SK-N-SH treated with all-trans-retinoic acid at 6 μM for 48 hours (cell line): ENCODE data around the gene IGSF9.

ENCODE experiments used
- CSDC2 ChIP-seq: fragments of 250-450 bp; sonication (Bioruptor Pico); IDR thresholded peaks from 2 replicates; pipeline ENCODE4 v1.5.0; 2020; ENCODE audit warnings: mild to moderate bottlenecking, moderate library complexity
- GLIS3 ChIP-seq: fragments of 250-450 bp; sonication (Bioruptor Pico); IDR thresholded peaks from 2 replicates; pipeline ENCODE4 v1.5.0; 2020; ENCODE audit warnings: mild to moderate bottlenecking, moderate library complexity
- PPARA ChIP-seq: fragments of 250-450 bp; sonication (Bioruptor Pico); IDR thresholded peaks from 2 replicates; pipeline ENCODE4 v1.5.0; 2020; ENCODE audit warnings: mild to moderate bottlenecking, borderline replicate concordance
- RARB ChIP-seq: fragments of 250-450 bp; sonication (Bioruptor Pico); IDR thresholded peaks from 2 replicates; pipeline ENCODE4 v1.8.0; 2021; ENCODE audit warnings: mild to moderate bottlenecking, moderate library complexity
- ZC3H10 ChIP-seq: fragments of 250-450 bp; sonication (Bioruptor Pico); IDR thresholded peaks from 2 replicates; pipeline ENCODE4 v1.5.1; 2021; ENCODE audit warnings: mild to moderate bottlenecking, moderate library complexity
- ZFP3 ChIP-seq: fragments of 250-450 bp; sonication (Bioruptor Pico); IDR thresholded peaks from 2 replicates; pipeline ENCODE4 v1.5.0; 2020; ENCODE audit warnings: mild to moderate bottlenecking, moderate library complexity
- ZNF70 ChIP-seq: fragments of 450-650 bp; formaldehyde crosslinking; IDR thresholded peaks from 2 replicates; pipeline ENCODE4 v1.5.0; 2020; ENCODE audit warnings: mild to moderate bottlenecking, moderate library complexity
- TF ChIP-seq, protein P1 (sequence below): fragments of 250-450 bp; sonication (Bioruptor Pico); IDR thresholded peaks from 2 replicates; pipeline ENCODE4 v1.8.0; 2020; ENCODE audit warnings: mild to moderate bottlenecking, moderate library complexity, borderline replicate concordance
- TF ChIP-seq, protein P2 (sequence below): fragments of 250-450 bp; sonication (Bioruptor Pico); IDR thresholded peaks from 2 replicates; pipeline ENCODE4 v1.5.1; 2020; ENCODE audit warnings: low read depth, mild to moderate bottlenecking, moderate library complexity

DNA sequence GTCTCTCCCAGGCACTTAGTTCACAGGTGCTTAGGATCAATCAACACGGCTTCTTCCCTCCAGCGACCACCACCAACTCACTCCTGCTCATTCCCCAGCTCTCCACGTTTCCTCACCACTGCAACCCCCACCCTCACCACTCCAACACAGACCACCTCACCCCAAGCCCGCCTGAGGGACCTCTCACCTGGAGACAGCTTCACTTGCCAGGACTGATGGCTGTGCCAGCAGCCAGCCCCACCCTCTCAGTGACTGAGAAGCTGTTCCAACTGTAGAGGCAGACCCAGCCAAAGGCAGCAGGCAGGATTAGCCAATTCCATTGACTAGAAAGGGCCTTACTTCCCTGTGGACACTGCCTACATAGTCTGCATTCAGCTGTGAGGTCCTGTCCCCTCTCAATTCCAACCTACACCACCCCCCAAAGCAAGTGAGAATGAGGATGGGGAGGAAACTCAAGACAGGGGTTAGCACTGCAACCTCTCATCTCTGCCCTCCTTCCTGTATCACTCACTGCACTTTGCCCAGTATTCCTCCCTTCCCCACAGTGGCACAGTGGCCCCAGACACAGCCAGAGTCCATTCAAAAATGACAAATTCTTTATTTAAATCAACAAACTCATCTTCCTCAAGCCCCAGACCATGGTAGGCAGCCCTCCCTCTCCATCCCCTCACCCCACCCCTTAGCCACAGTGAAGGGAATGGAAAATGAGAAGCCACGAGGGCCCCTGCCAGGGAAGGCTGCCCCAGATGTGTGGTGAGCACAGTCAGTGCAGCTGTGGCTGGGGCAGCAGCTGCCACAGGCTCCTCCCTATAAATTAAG is 27.7 kb downstream of the IGSF9 start:
- TF ChIP-seq ZFP3 (CRISPR knock-in tag) (no peak), GLIS3 (CRISPR knock-in tag) (no peak), CSDC2 (no peak), ZC3H10 (CRISPR knock-in tag) (no peak), RARB (CRISPR knock-in tag) (no peak), PPARA (CRISPR knock-in tag) (no peak), ZNF70 (CRISPR knock-in tag) (no peak)
- TF ChIP-seq, protein P1, sequence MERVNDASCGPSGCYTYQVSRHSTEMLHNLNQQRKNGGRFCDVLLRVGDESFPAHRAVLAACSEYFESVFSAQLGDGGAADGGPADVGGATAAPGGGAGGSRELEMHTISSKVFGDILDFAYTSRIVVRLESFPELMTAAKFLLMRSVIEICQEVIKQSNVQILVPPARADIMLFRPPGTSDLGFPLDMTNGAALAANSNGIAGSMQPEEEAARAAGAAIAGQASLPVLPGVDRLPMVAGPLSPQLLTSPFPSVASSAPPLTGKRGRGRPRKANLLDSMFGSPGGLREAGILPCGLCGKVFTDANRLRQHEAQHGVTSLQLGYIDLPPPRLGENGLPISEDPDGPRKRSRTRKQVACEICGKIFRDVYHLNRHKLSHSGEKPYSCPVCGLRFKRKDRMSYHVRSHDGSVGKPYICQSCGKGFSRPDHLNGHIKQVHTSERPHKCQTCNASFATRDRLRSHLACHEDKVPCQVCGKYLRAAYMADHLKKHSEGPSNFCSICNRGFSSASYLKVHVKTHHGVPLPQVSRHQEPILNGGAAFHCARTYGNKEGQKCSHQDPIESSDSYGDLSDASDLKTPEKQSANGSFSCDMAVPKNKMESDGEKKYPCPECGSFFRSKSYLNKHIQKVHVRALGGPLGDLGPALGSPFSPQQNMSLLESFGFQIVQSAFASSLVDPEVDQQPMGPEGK (CRISPR knock-in tag) = no peak
- TF ChIP-seq, protein P2, sequence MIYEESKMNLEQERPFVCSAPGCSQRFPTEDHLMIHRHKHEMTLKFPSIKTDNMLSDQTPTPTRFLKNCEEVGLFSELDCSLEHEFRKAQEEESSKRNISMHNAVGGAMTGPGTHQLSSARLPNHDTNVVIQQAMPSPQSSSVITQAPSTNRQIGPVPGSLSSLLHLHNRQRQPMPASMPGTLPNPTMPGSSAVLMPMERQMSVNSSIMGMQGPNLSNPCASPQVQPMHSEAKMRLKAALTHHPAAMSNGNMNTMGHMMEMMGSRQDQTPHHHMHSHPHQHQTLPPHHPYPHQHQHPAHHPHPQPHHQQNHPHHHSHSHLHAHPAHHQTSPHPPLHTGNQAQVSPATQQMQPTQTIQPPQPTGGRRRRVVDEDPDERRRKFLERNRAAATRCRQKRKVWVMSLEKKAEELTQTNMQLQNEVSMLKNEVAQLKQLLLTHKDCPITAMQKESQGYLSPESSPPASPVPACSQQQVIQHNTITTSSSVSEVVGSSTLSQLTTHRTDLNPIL (CRISPR knock-in tag) = no peak
